ENCODE results near the gene ITCH. TPM values are rescaled to one million over a fixed set of nuclear protein-coding genes. Genes with fewer than 3 reads are reported as not detected.
"Not testable (repeated sequence)": the region's sequence is repeated elsewhere in the genome, so short reads cannot be mapped to it uniquely, and the experiment has no call there.

ITCH gene
- total RNA-seq, 2 experiments from 2014 or later = 41.4 to 43.5 TPM

DNA sequence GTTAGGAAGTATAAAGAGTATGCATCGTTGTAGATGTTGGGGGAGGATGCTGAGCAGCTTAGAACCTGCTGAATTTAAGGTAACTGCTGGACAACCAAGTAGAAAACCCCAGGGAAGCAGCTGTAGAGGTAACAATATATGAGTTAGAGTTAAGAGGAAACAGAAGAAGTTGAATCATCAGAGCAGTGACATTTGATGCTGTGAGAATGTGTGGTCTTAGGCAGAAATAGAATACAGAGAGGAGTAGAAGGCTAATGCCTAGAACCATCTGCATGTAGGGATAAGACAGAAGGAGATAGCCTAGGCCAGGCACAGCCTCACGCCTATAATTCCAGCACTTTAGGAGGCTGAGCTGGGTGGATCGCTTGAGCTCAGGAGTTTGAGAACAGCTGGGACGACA, 130.6 kb downstream of the ITCH start:
- Mint-ChIP-seq H3K9me3 (ENCODE audit: low read depth) (peaks cover 6% of the 10 kb centered on the region), H3K36me3 (ENCODE audit: low read depth) (peaks cover 61% of the 10 kb centered on the region), H3K4me1 (peaks cover 3% of the 10 kb centered on the region), H3K4me3 (no peak overlapping the region), H3K27ac (no peak overlapping the region), H3K27me3 (no peaks in the 10 kb centered on the region)
- ATAC-seq = no peak
- intact Hi-C loops (cut with DNase I, micrococcal nuclease) = no loop called here
- CTCF ChIA-PET = interaction anchor here (1.1 to 1.3 kb wide), 2 partner anchors 10 to 22 kb away, joined by 4 to 5 read pairs; partner anchors contain the start of gene DYNLRB1
- POLR2A ChIA-PET = no interaction called here
- DNase-seq = no peak

DNA sequence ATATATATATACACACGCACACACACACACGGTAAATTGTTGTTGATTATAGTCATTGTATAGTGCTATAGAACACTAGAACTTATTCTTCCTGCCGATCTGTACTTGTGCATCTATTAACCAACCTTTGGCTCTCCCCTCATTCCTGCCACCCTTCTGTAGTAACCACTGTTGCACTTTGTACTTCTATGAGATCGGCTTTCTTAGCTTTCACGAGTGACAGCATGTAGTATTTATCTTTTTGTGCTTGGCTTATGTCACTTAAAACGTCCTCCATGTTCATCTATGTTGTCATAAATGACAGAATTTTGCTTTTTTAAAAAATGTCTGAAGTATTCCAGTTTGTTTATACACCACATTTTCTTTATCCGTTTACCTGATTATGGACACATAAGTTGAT, 132.2 kb downstream of the ITCH start:
- intact Hi-C loops (cut with DNase I, micrococcal nuclease) = no loop called here
- ChIA-PET CTCF (interaction anchor here (0.5 to 1.3 kb wide), 2 partner anchors 181 to 624 kb away, joined by 3 to 4 read pairs; no protein-coding TSS in a partner anchor), POLR2A (no interaction called here)
- H3K27me3 Mint-ChIP-seq = no peaks in the 10 kb centered on the region
- H3K9me3 Mint-ChIP-seq (ENCODE audit: low read depth) = peaks cover 7% of the 10 kb centered on the region
- peaks cover 64% of the 10 kb centered on the region for H3K36me3 Mint-ChIP-seq (ENCODE audit: low read depth)
- DNase-seq (no peak), ATAC-seq (no peak)
- no peak overlapping the region for H3K4me3 Mint-ChIP-seq
- H3K27ac Mint-ChIP-seq = no peak overlapping the region
- peaks cover 3% of the 10 kb centered on the region for H3K4me1 Mint-ChIP-seq

DNA sequence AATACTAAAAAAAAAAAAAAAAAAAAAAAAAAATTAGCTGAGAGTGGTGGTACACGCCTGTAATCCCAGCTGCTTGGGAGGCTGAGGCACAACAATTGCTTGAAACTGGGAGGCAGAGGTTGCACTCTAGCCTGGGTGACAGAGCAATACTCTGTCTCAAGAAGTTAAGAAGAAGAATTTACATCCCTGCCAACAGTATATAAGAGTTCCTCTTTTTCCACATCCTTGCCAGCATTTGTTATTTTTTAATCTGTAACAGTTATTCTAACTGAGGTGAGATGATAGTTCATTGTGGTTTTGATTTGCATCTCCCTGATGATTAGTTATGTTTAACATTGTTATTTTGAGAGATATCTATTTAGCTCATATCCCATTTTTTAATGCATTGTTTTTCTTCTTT, 132.8 kb downstream of the ITCH start:
- DNase-seq (no peak), ATAC-seq (no peak)
- CTCF ChIA-PET = interaction anchor here (0.5 to 1.3 kb wide), 3 partner anchors 182 to 623 kb away, joined by 3 to 4 read pairs (median 3); no protein-coding TSS in a partner anchor
- Mint-ChIP-seq H3K36me3 (ENCODE audit: low read depth) (peaks cover 66% of the 10 kb centered on the region), H3K9me3 (ENCODE audit: low read depth) (peaks cover 13% of the 10 kb centered on the region), H3K27me3 (no peaks in the 10 kb centered on the region), H3K27ac (no peak overlapping the region), H3K4me1 (peaks cover 3% of the 10 kb centered on the region), H3K4me3 (no peak overlapping the region)
- POLR2A ChIA-PET = interaction anchor here (0.6 kb wide), 1 partner anchor 985 kb away, joined by 4 read pairs; no protein-coding TSS in a partner anchor
- intact Hi-C loops (cut with DNase I, micrococcal nuclease) = no loop called here

DNA sequence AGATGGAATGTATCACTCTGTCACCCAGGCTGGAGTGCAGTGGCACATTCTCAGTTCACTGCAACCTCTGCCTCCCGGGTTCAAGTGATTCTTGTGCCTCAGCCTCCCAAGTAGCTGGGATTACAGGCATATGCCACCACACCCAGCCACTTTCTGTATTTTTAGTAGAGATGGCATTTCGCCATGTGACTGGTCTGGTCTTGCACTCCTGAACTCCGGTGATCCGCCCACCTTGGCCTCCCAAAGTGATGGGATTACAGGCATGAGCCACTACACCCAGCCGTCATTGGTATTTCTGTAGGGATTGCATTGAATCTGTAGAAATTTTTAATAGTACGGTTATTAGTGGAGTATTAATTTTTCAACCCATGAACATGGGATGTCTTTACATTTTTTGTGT, 134.5 kb downstream of the ITCH start:
- ATAC-seq; intact Hi-C loops (cut with DNase I, micrococcal nuclease); DNase-seq; H3K27me3 Mint-ChIP-seq; H3K27ac Mint-ChIP-seq; H3K4me1 Mint-ChIP-seq; H3K4me3 Mint-ChIP-seq: not testable (repeated sequence)
- ChIA-PET CTCF (interaction anchor here (1.1 to 1.2 kb wide), 2 partner anchors 185 to 201 kb away, joined by 4 to 5 read pairs; no protein-coding TSS in a partner anchor), POLR2A (interaction anchor here (0.6 kb wide), 1 partner anchor 15 kb away, joined by 5 read pairs; no protein-coding TSS in a partner anchor)
- H3K36me3 Mint-ChIP-seq (ENCODE audit: low read depth) = peaks cover 68% of the 10 kb centered on the region
- peaks cover 14% of the 10 kb centered on the region for H3K9me3 Mint-ChIP-seq (ENCODE audit: low read depth)

DNA sequence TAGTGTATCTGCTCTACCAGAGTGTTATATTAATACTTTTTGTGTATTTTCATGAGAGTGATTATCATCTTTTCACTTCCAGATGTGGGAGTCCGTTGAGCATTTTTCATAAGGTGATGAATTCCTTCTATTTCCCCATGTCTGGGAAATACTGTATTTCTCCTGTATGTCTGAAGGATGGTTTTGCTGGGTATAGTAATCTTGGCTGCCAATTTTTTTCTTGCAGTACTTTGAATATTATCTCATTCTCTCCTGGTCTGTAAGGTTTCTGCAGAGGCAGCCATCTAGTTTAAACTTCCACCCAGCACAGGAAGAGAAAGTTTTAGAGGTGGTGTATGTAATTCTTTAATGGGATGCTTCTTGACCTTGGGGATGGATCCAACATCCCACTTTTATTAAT, 137.8 kb downstream of the ITCH start:
- POLR2A ChIA-PET = no interaction called here

DNA sequence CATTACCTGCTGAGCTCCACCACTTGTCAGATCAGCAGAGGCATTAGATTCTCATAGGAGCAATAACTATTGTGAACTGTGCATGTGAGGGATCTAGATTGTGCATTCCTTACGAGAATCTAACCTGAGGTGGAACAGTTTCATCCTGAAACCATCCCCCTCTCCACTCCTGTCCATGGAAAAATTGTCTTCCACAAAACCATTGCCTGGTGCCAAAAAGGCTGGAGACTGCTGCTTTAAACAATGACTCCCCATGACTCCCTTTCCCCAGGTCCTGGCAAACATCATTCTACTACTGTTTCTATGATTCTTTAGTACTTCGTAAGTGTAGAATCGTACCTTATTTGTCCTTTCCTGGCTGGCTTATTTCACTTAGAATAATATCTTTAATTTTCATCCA, 143.4 kb downstream of the ITCH start:
- no peaks in the 10 kb centered on the region for H3K9me3 Mint-ChIP-seq (ENCODE audit: low read depth)
- no peak for ATAC-seq
- ChIA-PET CTCF (interaction anchor here (1.2 kb wide), 1 partner anchor 194 kb away, joined by 3 read pairs; no protein-coding TSS in a partner anchor), POLR2A (no interaction called here)
- no peak overlapping the region for H3K27ac Mint-ChIP-seq
- H3K4me3 Mint-ChIP-seq = no peak overlapping the region
- no peak for DNase-seq
- no peaks in the 10 kb centered on the region for H3K4me1 Mint-ChIP-seq
- intact Hi-C loops (cut with DNase I, micrococcal nuclease) = no loop called here
- peaks cover 17% of the 10 kb centered on the region for H3K36me3 Mint-ChIP-seq (ENCODE audit: low read depth)
- no peaks in the 10 kb centered on the region for H3K27me3 Mint-ChIP-seq

More for the DNA sequence above, 137.8 kb downstream of the ITCH start:
- H3K36me3 Mint-ChIP-seq (ENCODE audit: low read depth) = peaks cover 57% of the 10 kb centered on the region
- no peak overlapping the region for H3K4me3 Mint-ChIP-seq
- CTCF ChIA-PET = no interaction called here
- DNase-seq = no peak
- H3K4me1 Mint-ChIP-seq = no peaks in the 10 kb centered on the region
- no peak overlapping the region for H3K27ac Mint-ChIP-seq
- no peak for ATAC-seq
- intact Hi-C loops (cut with DNase I, micrococcal nuclease) = no loop called here
- peaks cover 14% of the 10 kb centered on the region for H3K9me3 Mint-ChIP-seq (ENCODE audit: low read depth)
- H3K27me3 Mint-ChIP-seq = no peaks in the 10 kb centered on the region

DNA sequence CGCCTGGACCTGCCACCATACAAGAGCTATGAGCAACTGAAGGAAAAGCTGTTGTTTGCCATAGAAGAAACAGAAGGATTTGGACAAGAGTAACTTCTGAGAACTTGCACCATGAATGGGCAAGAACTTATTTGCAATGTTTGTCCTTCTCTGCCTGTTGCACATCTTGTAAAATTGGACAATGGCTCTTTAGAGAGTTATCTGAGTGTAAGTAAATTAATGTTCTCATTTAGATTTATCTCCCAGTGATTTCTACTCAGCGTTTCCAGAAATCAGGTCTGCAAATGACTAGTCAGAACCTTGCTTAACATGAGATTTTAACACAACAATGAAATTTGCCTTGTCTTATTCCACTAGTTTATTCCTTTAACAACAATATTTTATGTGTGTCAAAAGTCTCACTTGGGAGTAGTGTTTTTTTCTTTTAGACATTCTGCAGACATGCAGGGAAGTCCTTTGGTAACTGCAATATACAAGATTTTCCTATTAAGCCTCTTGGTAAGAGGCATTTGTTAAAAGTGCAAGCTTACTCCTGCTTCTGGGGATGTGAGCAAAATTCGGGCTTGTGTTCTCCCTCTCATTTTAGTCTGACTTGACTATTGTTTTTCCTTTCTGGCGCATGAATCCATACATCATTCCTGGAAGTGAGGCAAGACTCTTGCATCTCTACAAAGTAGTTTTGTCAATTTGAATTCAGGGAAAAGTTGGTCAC, 144.8 kb downstream of the ITCH start:
- H3K4me3 Mint-ChIP-seq = no peak overlapping the region
- ATAC-seq (no peak), DNase-seq (no peak)
- intact Hi-C loops (cut with DNase I, micrococcal nuclease) = no loop called here
- ChIA-PET CTCF (no interaction called here), POLR2A (no interaction called here)
- H3K27me3 Mint-ChIP-seq = no peaks in the 10 kb centered on the region
- no peaks in the 10 kb centered on the region for H3K9me3 Mint-ChIP-seq (ENCODE audit: low read depth)
- peaks cover 15% of the 10 kb centered on the region for H3K36me3 Mint-ChIP-seq (ENCODE audit: low read depth)
- H3K27ac Mint-ChIP-seq = no peak overlapping the region
- peaks cover under 1% of the 10 kb centered on the region for H3K4me1 Mint-ChIP-seq

DNA sequence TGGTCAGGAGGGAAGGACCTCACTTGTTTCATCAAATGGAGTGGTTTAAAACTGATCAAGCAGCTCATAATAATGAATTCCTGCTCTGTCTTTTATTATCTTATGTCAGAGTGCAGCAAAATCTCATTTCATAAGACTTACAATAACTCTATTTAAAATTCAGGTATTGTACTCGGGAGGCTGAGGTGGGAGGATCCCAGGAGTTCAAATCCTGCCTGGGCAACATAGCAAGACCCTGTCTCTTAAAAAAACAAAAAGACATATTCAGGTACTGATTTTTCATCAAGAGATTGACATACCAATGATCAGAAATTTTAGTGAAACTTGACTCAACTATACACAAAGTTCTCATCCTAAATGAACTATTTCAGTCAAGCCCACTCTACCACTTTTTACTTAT, 147.5 kb downstream of the ITCH start:
- no peaks in the 10 kb centered on the region for H3K9me3 Mint-ChIP-seq (ENCODE audit: low read depth)
- ATAC-seq (no peak), DNase-seq (no peak)
- CTCF ChIA-PET = interaction anchor here (0.7 to 1.0 kb wide), 3 partner anchors 208 to 1066 kb away, joined by 3 to 4 read pairs (median 3); partner anchors contain the start of gene AHCY
- H3K4me1 Mint-ChIP-seq = peaks cover 13% of the 10 kb centered on the region
- no peak overlapping the region for H3K27ac Mint-ChIP-seq
- peaks cover 6% of the 10 kb centered on the region for H3K36me3 Mint-ChIP-seq (ENCODE audit: low read depth)
- no peaks in the 10 kb centered on the region for H3K27me3 Mint-ChIP-seq
- POLR2A ChIA-PET = no interaction called here
- intact Hi-C loops (cut with DNase I, micrococcal nuclease) = no loop called here
- H3K4me3 Mint-ChIP-seq = no peak overlapping the region

DNA sequence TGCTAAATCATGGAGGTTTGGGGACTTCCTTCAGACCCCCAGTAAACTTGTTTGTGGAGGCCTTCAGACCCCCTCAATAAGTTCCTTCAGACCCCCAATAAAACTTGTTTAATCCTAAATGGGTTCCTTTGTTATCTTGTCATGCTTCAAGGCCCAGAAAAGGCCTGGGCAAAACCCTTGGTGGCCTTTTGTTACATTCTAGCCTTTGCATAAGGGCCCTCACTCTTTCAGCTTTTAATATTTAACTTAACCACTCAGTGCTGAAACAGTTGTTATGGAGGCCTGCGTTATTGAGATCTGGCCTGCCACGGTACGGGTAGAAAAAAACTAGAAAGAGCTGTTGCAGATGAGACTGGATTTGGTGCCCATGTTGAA, 148.8 kb downstream of the ITCH start:
- Mint-ChIP-seq H3K27me3 (no peaks in the 10 kb centered on the region), H3K36me3 (ENCODE audit: low read depth) (peaks cover 6% of the 10 kb centered on the region), H3K9me3 (ENCODE audit: low read depth) (no peaks in the 10 kb centered on the region), H3K27ac (no peak overlapping the region), H3K4me1 (peaks cover 13% of the 10 kb centered on the region), H3K4me3 (no peak overlapping the region)
- intact Hi-C loops (cut with DNase I, micrococcal nuclease) = no loop called here
- ATAC-seq = no peak
- ChIA-PET POLR2A (no interaction called here), CTCF (interaction anchor here (0.6 to 2.1 kb wide), 4 partner anchors 14 to 1329 kb away, joined by 3 to 9 read pairs (median 4); no protein-coding TSS in a partner anchor)
- DNase-seq = no peak

DNA sequence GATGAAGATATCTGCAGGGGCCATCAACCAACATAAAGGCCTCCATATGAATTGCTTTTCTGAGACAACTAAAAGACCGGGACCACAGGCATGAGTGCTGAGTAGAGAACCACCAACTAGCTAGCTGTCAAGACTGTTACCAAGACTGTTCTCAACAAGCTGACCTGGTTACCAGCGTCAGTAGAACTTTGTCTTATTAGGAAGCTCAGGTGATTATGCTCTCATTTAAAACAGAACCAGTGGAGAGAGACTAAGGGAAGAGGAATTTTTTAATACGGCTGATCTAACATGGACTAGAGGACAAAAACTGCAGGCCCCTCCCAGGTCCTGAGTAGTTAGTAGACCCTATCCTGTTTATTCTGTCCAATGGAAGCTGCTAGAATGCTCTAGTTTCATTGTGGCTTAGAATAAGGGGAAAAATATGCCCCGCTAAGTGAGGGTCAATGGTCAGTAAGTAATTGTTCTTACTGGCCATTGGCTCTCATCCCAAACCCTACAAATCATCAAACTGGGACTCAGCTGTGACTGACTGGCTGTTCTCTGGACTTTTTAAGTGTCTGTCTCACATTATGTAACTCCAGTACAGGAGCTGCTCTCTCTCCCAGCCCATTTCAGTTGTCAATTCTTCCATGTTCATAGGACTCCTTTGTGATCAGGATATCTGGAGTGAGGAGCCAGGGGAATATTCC, 149.3 kb downstream of the ITCH start:
- ChIA-PET CTCF (interaction anchor here (0.6 to 2.1 kb wide), 5 partner anchors 13 to 1329 kb away, joined by 3 to 9 read pairs (median 4); no protein-coding TSS in a partner anchor), POLR2A (interaction anchor here (0.6 kb wide), 1 partner anchor 14 kb away, joined by 5 read pairs; no protein-coding TSS in a partner anchor)
- H3K36me3 Mint-ChIP-seq (ENCODE audit: low read depth) = peaks cover 6% of the 10 kb centered on the region
- H3K27ac Mint-ChIP-seq = no peak overlapping the region
- ATAC-seq (no peak), DNase-seq (no peak)
- H3K9me3 Mint-ChIP-seq (ENCODE audit: low read depth) = no peaks in the 10 kb centered on the region
- intact Hi-C loops (cut with DNase I, micrococcal nuclease) = no loop called here
- H3K4me3 Mint-ChIP-seq = no peak overlapping the region
- H3K4me1 Mint-ChIP-seq = peaks cover 13% of the 10 kb centered on the region
- no peaks in the 10 kb centered on the region for H3K27me3 Mint-ChIP-seq

DNA sequence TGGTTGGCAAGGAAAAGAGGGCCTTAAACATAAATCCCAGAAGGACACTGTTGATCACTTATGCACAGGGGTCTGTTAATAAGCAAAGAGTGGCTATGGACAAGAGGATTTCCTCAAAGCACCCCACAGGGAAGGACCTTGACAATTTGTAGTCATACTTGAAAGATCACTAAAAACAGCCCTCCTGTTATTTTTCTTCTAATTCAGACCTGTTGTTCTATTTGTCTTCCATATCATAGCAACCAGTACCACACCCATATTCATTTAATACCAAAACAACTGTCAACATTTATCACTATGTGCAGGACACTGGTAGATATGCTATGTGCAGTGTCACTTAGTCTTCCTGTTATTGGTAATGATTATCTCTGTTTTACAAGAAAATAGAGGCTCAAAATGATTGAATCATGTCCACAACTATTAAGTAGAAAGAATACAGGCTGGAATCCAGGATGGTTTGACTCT, 149.9 kb downstream of the ITCH start:
- CTCF ChIA-PET = interaction anchor here (0.7 to 2.1 kb wide), 2 partner anchors 57 to 201 kb away, joined by 3 to 9 read pairs; no protein-coding TSS in a partner anchor
- no peak for ATAC-seq
- Mint-ChIP-seq H3K4me3 (no peak overlapping the region), H3K36me3 (ENCODE audit: low read depth) (peaks cover 5% of the 10 kb centered on the region), H3K27me3 (no peaks in the 10 kb centered on the region), H3K9me3 (ENCODE audit: low read depth) (no peaks in the 10 kb centered on the region), H3K4me1 (peaks cover 17% of the 10 kb centered on the region), H3K27ac (no peak overlapping the region)
- intact Hi-C loops (cut with DNase I, micrococcal nuclease) = no loop called here
- DNase-seq = no peak
- POLR2A ChIA-PET = interaction anchor here (0.6 kb wide), 1 partner anchor 15 kb away, joined by 5 read pairs; no protein-coding TSS in a partner anchor
